Measurements from ENCODE around the gene PHF20. TPM values are rescaled to one million over a fixed set of nuclear protein-coding genes. Genes with fewer than 3 reads are reported as not detected.
"Not testable (repeated sequence)": the region's sequence is repeated elsewhere in the genome, so short reads cannot be mapped to it uniquely, and the experiment has no call there.

Gene PHF20
- total RNA-seq, 2 experiments from 2014 or later = 49.1 to 50.5 TPM

DNA sequence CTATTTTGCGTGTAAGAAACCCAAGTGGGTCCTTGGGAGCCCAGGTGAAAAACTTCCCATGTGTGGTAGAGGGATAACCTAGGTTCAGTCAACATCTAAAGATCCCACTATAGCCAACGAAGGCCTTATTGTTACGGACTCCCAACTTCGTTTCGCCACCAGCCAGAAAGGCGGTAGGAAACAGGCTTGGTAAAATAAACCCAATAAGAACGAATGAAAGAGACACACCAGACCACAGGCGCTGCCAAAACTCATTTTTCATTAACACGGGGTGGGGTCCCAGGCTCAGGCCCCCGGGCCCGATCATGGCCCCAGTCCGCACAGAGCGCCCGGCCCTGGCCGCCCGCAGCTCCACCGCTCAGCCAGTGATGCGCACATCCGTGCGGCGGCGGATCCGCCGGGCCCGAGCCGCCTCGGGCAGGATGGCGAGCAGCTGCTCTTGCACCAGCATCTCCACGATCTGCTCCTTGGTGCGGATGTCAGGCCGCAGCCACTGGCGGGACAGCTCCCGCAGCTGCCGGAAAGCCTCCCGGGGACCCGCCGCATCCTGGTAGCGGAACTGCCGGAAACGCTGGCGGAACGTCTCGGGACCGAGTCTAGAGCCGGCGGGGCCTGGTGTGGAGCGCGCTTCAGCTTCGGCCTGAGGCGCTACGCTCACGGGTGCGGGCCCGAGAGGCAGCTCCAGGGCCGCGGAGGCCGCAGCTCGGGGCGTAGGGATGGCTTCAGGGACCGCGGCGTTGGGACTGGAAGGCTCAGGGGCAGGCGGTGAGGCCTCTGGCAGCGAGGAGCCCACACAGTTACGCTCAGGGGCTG lies 181.8 kb downstream of the PHF20 start:
- Mint-ChIP-seq H3K4me3 (peak overlapping the region; percentile 100), H3K4me1 (ENCODE audit: low read depth) (peaks cover 14% of the 10 kb centered on the region), H3K9me3 (no peaks in the 10 kb centered on the region), H3K27me3 (no peaks in the 10 kb centered on the region), H3K27ac (peak overlapping the region; percentile 99), H3K36me3 (peaks cover 4% of the 10 kb centered on the region)
- peak; percentile 81 for DNase-seq
- CTCF ChIA-PET = interaction anchor here (0.6 to 3.1 kb wide), 41 partner anchors 8 to 995 kb away, joined by 3 to 23 read pairs (median 6); partner anchors contain the start of genes AAR2, CEP250, CPNE1 and DSN1
- intact Hi-C loops (cut with micrococcal nuclease) = loop anchor here (1.0 to 5.0 kb wide), 4 partner anchors 211 to 351 kb away; partner anchors contain the start of genes CPNE1, RBM12 and RBM39
- POLR2A ChIA-PET = interaction anchor here (0.5 to 3.1 kb wide), 34 partner anchors 11 to 860 kb away, joined by 3 to 55 read pairs (median 4); partner anchors contain the start of genes AAR2, CPNE1, DSN1 and ERGIC3

DNA sequence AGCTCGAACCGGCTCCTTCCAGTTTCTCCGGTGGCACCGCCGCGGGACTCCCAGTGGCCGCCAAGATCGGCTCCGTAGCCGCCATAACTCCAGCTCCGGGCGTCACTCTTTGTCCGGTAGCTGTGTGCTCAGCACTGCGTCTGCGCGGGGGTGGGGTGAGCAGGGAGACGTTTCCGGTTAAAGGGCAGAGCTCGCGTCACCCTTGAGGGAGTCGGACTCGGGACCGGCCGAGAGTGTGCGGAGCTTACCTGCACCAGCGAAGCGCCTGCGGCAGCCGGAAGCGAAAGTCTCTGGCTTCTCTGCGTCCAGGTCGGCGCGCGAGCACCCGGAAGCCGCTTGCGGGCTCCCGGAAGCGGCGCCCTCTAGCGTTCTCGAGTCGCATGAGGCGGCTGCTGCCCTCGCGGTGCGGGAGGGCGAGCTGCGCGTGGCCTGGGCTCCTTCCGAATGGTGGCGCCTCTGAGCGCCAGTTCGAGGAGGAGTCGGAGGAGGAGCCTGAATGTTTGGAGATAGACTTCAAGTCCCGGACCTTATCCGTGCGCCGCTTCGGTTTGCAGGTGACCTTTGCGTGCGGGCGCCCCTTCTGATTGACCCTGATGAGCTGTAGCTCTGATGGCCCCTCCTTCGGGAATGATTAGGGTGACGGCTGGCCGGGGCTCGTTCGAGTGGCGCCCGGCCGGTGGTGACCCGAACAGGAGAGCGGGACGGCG lies 182.5 kb downstream of the PHF20 start, which contains the start of gene SCAND1:
TSS of gene SCAND1 (minus strand) at position 303 of the 707 bp plus-strand sequence. CDS start at position 85, 218 bp downstream.
- Mint-ChIP-seq H3K36me3 (peaks cover 4% of the 10 kb centered on the region), H3K9me3 (peaks cover 5% of the 10 kb centered on the region), H3K27ac (peak within 1 kb of the TSS; percentile 99), H3K27me3 (no peaks in the 10 kb centered on the region), H3K4me3 (peak within 1 kb of the TSS; percentile 100), H3K4me1 (ENCODE audit: low read depth) (peaks cover 14% of the 10 kb centered on the region)
- peak; percentile 98 for DNase-seq
- ChIA-PET CTCF (interaction anchor here (0.6 to 3.1 kb wide), 48 partner anchors 8 to 996 kb away, joined by 3 to 23 read pairs (median 5); partner anchors contain the start of genes AAR2, CEP250, CNBD2 and CPNE1), POLR2A (interaction anchor here (0.5 to 3.1 kb wide), 34 partner anchors 10 to 861 kb away, joined by 3 to 55 read pairs (median 4); partner anchors contain the start of genes AAR2, CPNE1, DSN1 and ERGIC3)
- intact Hi-C loops (cut with micrococcal nuclease) = loop anchor here (1.0 to 5.0 kb wide), 4 partner anchors 212 to 352 kb away; partner anchors contain the start of genes CPNE1, RBM12 and RBM39

DNA sequence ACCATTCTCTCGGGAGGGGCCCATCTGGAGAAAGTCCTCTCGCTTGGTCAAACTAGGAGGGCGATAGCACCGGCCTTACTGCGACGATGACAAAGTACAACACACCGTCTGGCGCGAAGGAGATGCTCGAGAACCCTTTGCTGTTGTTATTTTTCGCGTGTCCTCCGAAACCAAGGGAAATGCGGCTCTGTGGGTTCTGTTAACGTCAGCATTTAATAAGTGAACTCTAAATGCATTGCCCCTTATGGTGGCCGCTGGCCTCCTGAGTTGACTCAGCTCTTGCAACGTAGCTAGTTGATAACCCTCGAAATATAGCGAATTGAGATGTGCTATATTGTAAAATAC lies 183.1 kb downstream of the PHF20 start:
- peak overlapping the region; percentile 100 for H3K4me3 Mint-ChIP-seq
- CTCF ChIA-PET = interaction anchor here (0.8 to 3.1 kb wide), 36 partner anchors 8 to 965 kb away, joined by 3 to 23 read pairs (median 6); partner anchors contain the start of genes AAR2, CNBD2, CPNE1 and DSN1
- POLR2A ChIA-PET = interaction anchor here (0.6 to 3.1 kb wide), 13 partner anchors 10 to 862 kb away, joined by 3 to 55 read pairs (median 5); partner anchors contain the start of genes CPNE1, PHF20, RBM12 and RBM39
- no peaks in the 10 kb centered on the region for H3K27me3 Mint-ChIP-seq
- peaks cover 14% of the 10 kb centered on the region for H3K4me1 Mint-ChIP-seq (ENCODE audit: low read depth)
- DNase-seq = peak; percentile 46
- intact Hi-C loops (cut with micrococcal nuclease) = loop anchor here (1.0 to 5.0 kb wide), 4 partner anchors 213 to 353 kb away; partner anchors contain the start of genes CPNE1, RBM12 and RBM39
- H3K27ac Mint-ChIP-seq = peak overlapping the region; percentile 99
- H3K36me3 Mint-ChIP-seq = peaks cover 4% of the 10 kb centered on the region
- peaks cover 9% of the 10 kb centered on the region for H3K9me3 Mint-ChIP-seq

DNA sequence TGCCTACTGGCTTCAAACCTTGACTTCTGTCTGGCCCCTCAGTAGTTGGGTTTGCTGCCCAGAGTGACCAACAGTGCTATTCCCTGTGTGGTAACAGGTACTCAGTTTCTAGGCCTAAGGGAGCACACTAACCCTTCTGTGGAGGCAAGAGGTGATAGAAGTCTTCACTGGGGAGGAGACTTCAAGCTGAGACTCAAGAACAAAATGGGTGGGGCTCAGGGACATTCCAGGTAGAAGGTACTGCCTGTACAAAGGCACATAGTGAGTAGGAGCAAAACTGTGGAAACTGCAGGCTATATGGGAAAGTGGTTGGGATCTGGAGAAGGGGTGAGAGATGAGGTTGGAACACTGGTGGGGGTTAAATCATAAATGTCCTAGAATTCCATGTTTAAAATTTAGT lies 184.8 kb downstream of the PHF20 start:
- peaks cover 14% of the 10 kb centered on the region for H3K4me1 Mint-ChIP-seq (ENCODE audit: low read depth)
- H3K27me3 Mint-ChIP-seq = no peaks in the 10 kb centered on the region
- intact Hi-C loops (cut with micrococcal nuclease) = no loop called here
- no peak overlapping the region for H3K4me3 Mint-ChIP-seq
- CTCF ChIA-PET = no interaction called here
- POLR2A ChIA-PET = no interaction called here
- peaks cover 2% of the 10 kb centered on the region for H3K36me3 Mint-ChIP-seq
- no peak for DNase-seq
- no peak overlapping the region for H3K27ac Mint-ChIP-seq
- peaks cover 9% of the 10 kb centered on the region for H3K9me3 Mint-ChIP-seq

DNA sequence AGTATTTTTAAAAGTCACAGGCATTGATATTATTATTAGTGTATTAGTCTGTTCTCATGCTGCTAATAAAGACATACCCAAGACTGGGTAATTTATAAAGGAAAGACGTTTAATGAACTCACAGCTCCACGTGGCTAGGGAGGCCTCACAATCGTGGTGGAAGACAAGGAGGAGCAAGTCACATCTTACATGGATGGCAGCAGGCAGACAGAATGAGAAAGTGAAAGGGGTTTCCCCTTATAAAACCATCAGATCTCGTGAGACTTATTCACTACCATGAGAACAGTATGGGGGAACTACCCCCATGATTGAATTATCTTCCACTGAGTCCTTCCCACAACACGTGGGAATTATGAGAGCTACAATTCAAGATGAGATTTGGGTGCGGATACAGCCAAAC lies 187.5 kb downstream of the PHF20 start:
- H3K27me3 Mint-ChIP-seq; POLR2A ChIA-PET; H3K4me1 Mint-ChIP-seq (ENCODE audit: low read depth); H3K36me3 Mint-ChIP-seq; H3K27ac Mint-ChIP-seq; DNase-seq; H3K4me3 Mint-ChIP-seq; intact Hi-C loops (cut with micrococcal nuclease); H3K9me3 Mint-ChIP-seq; CTCF ChIA-PET: not testable (repeated sequence)

DNA sequence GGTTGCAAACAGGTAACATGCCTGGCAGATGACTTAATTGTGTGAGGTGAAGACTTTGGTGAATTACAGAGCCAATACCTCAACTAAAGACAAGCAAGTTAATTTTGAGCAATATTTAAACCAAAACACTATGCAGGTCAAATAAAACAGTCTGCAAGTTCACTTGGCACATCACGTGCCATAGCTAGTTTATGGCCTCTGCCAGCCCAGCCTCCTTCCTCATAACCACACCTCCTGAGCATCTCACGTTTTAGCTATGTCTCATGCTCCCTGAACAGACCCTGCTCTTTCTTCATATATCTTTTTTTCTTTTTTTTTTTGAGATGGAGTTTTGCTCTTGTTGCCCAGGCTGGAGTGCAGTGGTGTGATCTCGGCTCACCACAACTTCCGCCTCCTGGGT lies 192.1 kb downstream of the PHF20 start:
- Mint-ChIP-seq H3K36me3 (no peaks in the 10 kb centered on the region), H3K9me3 (peaks cover 8% of the 10 kb centered on the region), H3K27ac (no peak overlapping the region), H3K4me1 (ENCODE audit: low read depth) (no peaks in the 10 kb centered on the region), H3K4me3 (no peak overlapping the region), H3K27me3 (no peaks in the 10 kb centered on the region)
- ChIA-PET CTCF (interaction anchor here (1.2 to 2.3 kb wide), 2 partner anchors 9 to 29 kb away, joined by 3 to 9 read pairs; partner anchors contain the start of gene SCAND1), POLR2A (no interaction called here)
- DNase-seq = no peak
- intact Hi-C loops (cut with micrococcal nuclease) = no loop called here

DNA sequence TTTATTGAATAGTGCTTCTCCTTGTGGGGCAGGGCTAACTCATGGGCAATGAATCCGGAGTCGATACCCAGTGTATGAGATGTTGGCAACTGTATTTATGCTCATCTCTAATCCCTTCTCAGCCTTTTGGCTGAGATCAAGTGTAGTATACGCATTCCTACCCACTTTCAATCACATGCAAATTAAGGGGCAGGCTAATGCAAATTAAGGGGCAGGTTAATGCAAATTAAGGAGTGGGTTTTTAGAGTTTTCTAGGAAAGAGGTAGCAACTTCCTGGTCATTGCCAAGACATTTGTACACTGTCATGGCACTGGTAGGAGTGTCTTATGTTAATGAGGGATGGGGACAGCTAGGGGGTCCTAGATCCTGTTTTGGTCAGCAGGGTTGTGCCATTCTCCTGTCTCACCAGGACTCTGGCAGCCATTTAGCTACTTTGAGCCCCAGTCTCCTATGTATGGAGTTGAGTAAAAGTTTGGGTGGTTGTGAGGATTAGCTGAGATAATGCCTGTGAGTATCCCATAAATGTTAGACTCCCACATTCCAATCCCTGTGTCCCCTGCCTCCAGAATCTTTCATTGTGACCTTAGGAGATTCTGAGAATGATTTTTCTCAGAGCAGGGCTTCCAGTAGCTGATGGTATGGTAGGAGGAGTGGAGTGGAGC lies 196.3 kb downstream of the PHF20 start, which contains the start of gene CNBD2:
TSS of gene CNBD2 (plus strand) at position 612 of the 662 bp plus-strand sequence. CDS start 173 bp downstream, outside the sequence.
- no peaks in the 10 kb centered on the region for H3K4me1 Mint-ChIP-seq (ENCODE audit: low read depth)
- intact Hi-C loops (cut with micrococcal nuclease) = no loop called here
- CTCF ChIA-PET = interaction anchor here (0.7 to 1.2 kb wide), 3 partner anchors 13 to 478 kb away, joined by 3 read pairs; partner anchors contain the start of gene SCAND1
- POLR2A ChIA-PET = no interaction called here
- no peaks in the 10 kb centered on the region for H3K9me3 Mint-ChIP-seq
- no peak within 1 kb of the TSS for H3K4me3 Mint-ChIP-seq
- H3K36me3 Mint-ChIP-seq = no peaks in the 10 kb centered on the region
- DNase-seq = no peak
- no peaks in the 10 kb centered on the region for H3K27me3 Mint-ChIP-seq
- H3K27ac Mint-ChIP-seq = no peak within 1 kb of the TSS

DNA sequence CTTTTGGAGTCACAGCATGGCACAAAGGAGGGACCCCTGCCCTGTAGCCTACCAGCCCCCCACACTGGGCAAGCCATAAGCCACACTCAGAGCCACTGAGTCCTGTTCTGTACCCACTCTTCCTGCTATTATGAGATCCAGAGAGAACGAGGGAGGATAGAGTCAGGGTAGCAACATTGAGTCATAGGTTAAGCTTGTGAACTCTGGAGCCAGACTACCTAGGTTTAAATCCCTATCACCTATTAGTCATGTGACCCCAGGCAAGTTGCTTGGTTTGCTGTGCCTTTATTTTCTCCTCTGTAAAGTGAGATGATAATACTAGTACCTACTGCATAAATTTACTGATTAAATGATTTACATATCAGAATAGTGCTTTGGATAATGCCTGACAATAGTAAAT lies 197.1 kb downstream of the PHF20 start:
- Mint-ChIP-seq H3K4me1 (ENCODE audit: low read depth) (no peaks in the 10 kb centered on the region), H3K36me3 (no peaks in the 10 kb centered on the region), H3K27ac (no peak overlapping the region), H3K27me3 (no peaks in the 10 kb centered on the region), H3K4me3 (no peak overlapping the region), H3K9me3 (no peaks in the 10 kb centered on the region)
- ChIA-PET CTCF (interaction anchor here (1.1 to 1.2 kb wide), 2 partner anchors 14 to 169 kb away, joined by 3 read pairs; partner anchors contain the start of gene SCAND1), POLR2A (no interaction called here)
- intact Hi-C loops (cut with micrococcal nuclease) = no loop called here
- no peak for DNase-seq

DNA sequence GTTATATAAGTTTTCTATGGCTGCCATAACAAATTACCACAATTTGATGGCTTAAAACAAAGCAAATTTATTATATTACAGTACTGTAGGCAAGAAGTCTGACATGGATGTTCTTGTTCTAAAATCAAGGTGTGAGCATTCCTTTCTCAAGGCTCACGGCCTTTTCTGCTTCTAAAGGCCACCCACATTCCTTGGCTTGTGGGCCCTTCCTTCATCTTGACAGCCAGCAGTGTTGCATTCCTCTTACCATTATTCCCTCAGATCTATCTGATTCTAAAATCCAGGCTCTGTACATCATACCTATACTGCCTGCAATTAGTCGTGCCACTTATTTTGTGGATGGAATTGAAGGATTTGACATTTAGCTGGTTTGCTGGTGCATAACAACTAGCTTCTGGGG lies 200.2 kb downstream of the PHF20 start:
- no peak for DNase-seq
- Mint-ChIP-seq H3K36me3 (no peaks in the 10 kb centered on the region), H3K4me1 (ENCODE audit: low read depth) (no peaks in the 10 kb centered on the region), H3K9me3 (no peaks in the 10 kb centered on the region), H3K4me3 (no peak overlapping the region), H3K27me3 (no peaks in the 10 kb centered on the region), H3K27ac (no peak overlapping the region)
- intact Hi-C loops (cut with micrococcal nuclease) = no loop called here
- POLR2A ChIA-PET = no interaction called here
- CTCF ChIA-PET = interaction anchor here (1.0 kb wide), 1 partner anchor 19 kb away, joined by 4 read pairs; no protein-coding TSS in a partner anchor

DNA sequence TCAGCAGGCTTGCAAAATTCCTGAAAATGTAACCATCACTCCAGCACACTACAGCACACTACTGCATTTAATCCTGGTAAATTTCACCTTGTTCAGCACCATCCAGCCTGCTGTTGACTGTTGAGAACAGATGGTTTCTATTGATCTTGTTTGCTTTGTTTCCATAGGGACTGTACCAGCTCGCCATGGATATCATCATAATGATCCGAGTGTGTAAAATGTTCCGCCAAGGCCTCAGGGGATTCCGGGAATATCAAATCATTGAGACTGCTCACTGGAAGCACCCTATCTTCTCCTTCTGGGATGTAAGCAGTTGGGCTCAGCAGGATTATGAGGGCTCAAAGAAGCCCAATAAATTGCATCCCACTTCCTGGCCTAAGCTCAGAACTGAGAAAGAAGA lies 200.6 kb downstream of the PHF20 start:
- Mint-ChIP-seq H3K27ac (no peak overlapping the region), H3K36me3 (no peaks in the 10 kb centered on the region), H3K9me3 (no peaks in the 10 kb centered on the region), H3K27me3 (no peaks in the 10 kb centered on the region), H3K4me3 (no peak overlapping the region), H3K4me1 (ENCODE audit: low read depth) (no peaks in the 10 kb centered on the region)
- ChIA-PET POLR2A (no interaction called here), CTCF (interaction anchor here (1.0 kb wide), 1 partner anchor 19 kb away, joined by 4 read pairs; no protein-coding TSS in a partner anchor)
- intact Hi-C loops (cut with micrococcal nuclease) = no loop called here
- no peak for DNase-seq

DNA sequence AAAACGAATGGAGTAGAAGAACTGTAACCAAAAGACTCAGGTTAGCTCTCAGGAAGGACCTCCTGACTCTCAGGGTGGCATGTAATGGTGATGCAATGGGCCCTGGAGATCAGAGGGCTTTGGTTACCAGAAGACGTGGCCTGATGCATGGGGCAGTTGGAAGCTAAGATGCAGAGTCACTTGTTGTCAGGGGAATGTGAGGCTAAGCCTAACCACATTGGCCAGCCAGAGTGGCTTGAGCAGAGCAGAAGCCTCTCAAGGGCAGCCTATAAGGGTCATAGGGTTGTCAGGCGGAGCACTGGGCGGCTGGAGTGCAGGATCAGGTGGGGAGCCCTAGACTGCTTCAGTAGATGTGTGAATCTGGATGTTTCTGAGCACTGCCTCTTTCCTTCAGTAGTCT lies 202.4 kb downstream of the PHF20 start:
- Mint-ChIP-seq H3K36me3 (no peaks in the 10 kb centered on the region), H3K4me3 (no peak overlapping the region), H3K27me3 (no peaks in the 10 kb centered on the region), H3K27ac (no peak overlapping the region), H3K4me1 (ENCODE audit: low read depth) (no peaks in the 10 kb centered on the region), H3K9me3 (no peaks in the 10 kb centered on the region)
- POLR2A ChIA-PET = interaction anchor here (0.6 kb wide), 1 partner anchor 20 kb away, joined by 3 read pairs; no protein-coding TSS in a partner anchor
- intact Hi-C loops (cut with micrococcal nuclease) = no loop called here
- DNase-seq = no peak
- CTCF ChIA-PET = interaction anchor here (0.8 to 2.0 kb wide), 4 partner anchors 13 to 20 kb away, joined by 3 to 6 read pairs (median 3); partner anchors contain the start of gene SCAND1
